GM21390 (cell line): ENCODE results near the gene PTPRC.
A peak's percentile ranks its signal among the peaks of the same experiment; 100 is the strongest.

ENCODE experiments used
- ATAC-seq: cut with Tn5 transposase; IDR thresholded peaks from one replicate; pipeline ENCODE4 v1.9.1; 2021; ENCODE audit not compliant: unreplicated experiment

The PTPRC gene

GRCh38 chr1:198643808-198644207, 5.0 kb downstream of the PTPRC start:
- no peak for ATAC-seq

- ATAC-seq = no peak
Measured at GRCh38 chr1:198647055-198647454, 8.2 kb downstream of the PTPRC start.

- no peak for ATAC-seq
Measured at GRCh38 chr1:198648592-198648991, 9.8 kb downstream of the PTPRC start.

- no peak for ATAC-seq
Measured at GRCh38 chr1:198649232-198649967, 10.6 kb downstream of the PTPRC start.

- ATAC-seq = no peak
Measured at GRCh38 chr1:198649968-198650338, 11.1 kb downstream of the PTPRC start.

- no peak for ATAC-seq
Measured at GRCh38 chr1:198650506-198650905, 11.7 kb downstream of the PTPRC start.

- ATAC-seq = peak; percentile 45
Measured at GRCh38 chr1:198651650-198652400, 13.0 kb downstream of the PTPRC start.

- ATAC-seq = no peak
Measured at GRCh38 chr1:198653808-198654413, 15.1 kb downstream of the PTPRC start.

GRCh38 chr1:198655459-198656121, 16.8 kb downstream of the PTPRC start:
- peak; percentile 38 for ATAC-seq

GRCh38 chr1:198656500-198656932, 17.7 kb downstream of the PTPRC start:
- ATAC-seq = peak; percentile 23

- ATAC-seq = peak; percentile 34
Measured at GRCh38 chr1:198657550-198658064, 18.8 kb downstream of the PTPRC start.

- peak; percentile 48 for ATAC-seq
Measured at GRCh38 chr1:198660341-198661261, 21.8 kb downstream of the PTPRC start.

GRCh38 chr1:198662821-198663220, 24.0 kb downstream of the PTPRC start:
- ATAC-seq = no peak

- ATAC-seq = no peak
Measured at GRCh38 chr1:198664068-198664788, 25.4 kb downstream of the PTPRC start.

- ATAC-seq = no peak
Measured at GRCh38 chr1:198667186-198667585, 28.3 kb downstream of the PTPRC start.

GRCh38 chr1:198667807-198668206, 29.0 kb downstream of the PTPRC start:
- no peak for ATAC-seq

GRCh38 chr1:198669023-198669698, 30.3 kb downstream of the PTPRC start:
- peak; percentile 76 for ATAC-seq

GRCh38 chr1:198669771-198670170, 30.9 kb downstream of the PTPRC start:
- ATAC-seq = no peak

- ATAC-seq = peak; percentile 58
Measured at GRCh38 chr1:198671136-198671535, 32.3 kb downstream of the PTPRC start.
